Measurements from ENCODE around the gene PRKCZ.
A peak's percentile ranks its signal among the peaks of the same experiment; 100 is the strongest.

The PRKCZ gene

DNA sequence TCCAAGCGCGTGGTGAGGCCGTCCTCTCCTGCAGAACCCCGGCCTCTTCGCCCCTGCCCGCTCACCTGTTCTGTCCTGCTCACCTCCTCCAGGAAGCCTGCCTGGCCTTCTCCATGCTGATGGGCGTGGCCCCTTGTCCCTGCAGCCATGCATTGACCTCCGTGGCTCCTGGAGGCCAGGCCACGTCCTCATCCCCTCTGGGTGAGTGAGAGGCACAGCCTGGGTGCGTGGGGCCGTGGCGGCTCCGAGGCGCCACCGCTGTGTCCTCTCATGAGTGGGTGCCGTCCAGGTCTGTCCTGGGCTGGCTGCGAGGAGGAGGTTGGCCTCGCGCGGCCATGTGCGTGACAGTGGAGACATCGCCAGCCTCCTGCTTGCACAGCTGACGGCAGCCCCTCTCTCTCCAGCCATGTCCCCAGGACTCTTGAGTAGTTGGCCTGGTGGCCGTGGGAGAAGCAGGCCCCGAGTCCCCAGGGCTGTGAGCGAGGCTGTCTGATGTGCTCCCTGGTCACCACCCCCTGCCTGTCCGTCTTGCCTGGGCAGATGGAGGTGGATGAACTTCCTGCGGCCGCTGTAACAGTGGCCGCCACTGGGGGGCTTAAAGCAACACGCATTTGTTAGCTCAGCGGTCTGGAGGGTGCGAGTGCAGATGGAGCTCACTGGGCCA lies 58.1 kb downstream of the PRKCZ start:
- H3K27me3 ChIP-seq (ENCODE audit: insufficient read depth, poor library complexity, severe bottlenecking): no peaks in the 10 kb centered on the region
- DNase-seq (ENCODE audit: low read depth in 1 of 2, low spot score in 1 of 2): peak in 1 of 2 experiments; percentile 32
- no peak for TF ChIP-seq SPI1 (IDR thresholded peaks at IDR 0.05; ENCODE audit: borderline replicate concordance, low read depth)
- TF ChIP-seq, protein P1, sequence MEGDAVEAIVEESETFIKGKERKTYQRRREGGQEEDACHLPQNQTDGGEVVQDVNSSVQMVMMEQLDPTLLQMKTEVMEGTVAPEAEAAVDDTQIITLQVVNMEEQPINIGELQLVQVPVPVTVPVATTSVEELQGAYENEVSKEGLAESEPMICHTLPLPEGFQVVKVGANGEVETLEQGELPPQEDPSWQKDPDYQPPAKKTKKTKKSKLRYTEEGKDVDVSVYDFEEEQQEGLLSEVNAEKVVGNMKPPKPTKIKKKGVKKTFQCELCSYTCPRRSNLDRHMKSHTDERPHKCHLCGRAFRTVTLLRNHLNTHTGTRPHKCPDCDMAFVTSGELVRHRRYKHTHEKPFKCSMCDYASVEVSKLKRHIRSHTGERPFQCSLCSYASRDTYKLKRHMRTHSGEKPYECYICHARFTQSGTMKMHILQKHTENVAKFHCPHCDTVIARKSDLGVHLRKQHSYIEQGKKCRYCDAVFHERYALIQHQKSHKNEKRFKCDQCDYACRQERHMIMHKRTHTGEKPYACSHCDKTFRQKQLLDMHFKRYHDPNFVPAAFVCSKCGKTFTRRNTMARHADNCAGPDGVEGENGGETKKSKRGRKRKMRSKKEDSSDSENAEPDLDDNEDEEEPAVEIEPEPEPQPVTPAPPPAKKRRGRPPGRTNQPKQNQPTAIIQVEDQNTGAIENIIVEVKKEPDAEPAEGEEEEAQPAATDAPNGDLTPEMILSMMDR (IDR thresholded peaks at IDR 0.05; ENCODE audit: insufficient read depth, low read length): peak; percentile 22
- H3K27ac ChIP-seq (replicated peaks): no peak overlapping the region
- no peak overlapping the region for H3K4me3 ChIP-seq (replicated peaks; ENCODE audit: insufficient read depth, low read length)

DNA sequence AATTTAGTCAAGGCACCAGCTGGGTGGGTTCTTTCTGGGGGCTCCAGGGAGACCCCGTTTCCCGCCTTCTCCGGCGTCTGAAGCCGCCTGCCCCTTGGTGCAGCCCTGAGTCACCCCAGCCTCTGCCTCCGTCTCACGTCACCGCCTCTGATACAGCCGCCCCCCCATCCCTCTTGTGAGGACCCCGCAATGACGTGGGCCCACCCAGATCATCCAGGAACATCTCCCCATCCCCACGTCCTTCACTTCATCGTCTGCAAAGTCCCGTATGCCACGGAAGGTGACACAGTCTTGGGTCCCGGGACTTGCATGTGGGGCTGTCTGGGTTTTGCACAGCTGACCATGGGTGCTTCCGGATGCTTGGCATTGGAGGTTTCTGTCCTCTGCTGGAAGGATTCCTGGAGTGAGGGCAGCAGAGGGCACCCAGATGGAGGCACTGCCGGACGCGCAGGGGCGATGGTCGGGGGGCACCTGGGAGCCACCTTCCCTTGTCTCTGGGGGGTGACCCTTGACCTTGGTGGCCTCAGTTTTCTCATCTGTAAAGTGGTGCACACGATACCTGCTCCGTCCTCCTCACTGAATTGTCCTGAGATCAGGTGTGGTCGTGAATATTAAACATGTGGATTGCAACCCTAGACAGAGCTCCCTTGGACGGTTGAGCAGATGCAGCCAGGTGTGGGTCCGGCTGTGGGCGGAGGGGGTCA lies 58.8 kb downstream of the PRKCZ start:
- Histone ChIP-seq H3K27me3 (ENCODE audit: insufficient read depth, poor library complexity, severe bottlenecking) (no peaks in the 10 kb centered on the region), H3K27ac (replicated peaks) (no peak overlapping the region), H3K4me3 (replicated peaks; ENCODE audit: insufficient read depth, low read length) (no peak overlapping the region)
- TF ChIP-seq, protein P1 (IDR thresholded peaks at IDR 0.05; ENCODE audit: insufficient read depth, low read length): no peak
- no peak for TF ChIP-seq POLR2AphosphoS5 (IDR thresholded peaks at IDR 0.05; ENCODE audit: low read depth)
- no peak for TF ChIP-seq SPI1 (IDR thresholded peaks at IDR 0.05; ENCODE audit: borderline replicate concordance, low read depth)
- TF ChIP-seq, protein P2, sequence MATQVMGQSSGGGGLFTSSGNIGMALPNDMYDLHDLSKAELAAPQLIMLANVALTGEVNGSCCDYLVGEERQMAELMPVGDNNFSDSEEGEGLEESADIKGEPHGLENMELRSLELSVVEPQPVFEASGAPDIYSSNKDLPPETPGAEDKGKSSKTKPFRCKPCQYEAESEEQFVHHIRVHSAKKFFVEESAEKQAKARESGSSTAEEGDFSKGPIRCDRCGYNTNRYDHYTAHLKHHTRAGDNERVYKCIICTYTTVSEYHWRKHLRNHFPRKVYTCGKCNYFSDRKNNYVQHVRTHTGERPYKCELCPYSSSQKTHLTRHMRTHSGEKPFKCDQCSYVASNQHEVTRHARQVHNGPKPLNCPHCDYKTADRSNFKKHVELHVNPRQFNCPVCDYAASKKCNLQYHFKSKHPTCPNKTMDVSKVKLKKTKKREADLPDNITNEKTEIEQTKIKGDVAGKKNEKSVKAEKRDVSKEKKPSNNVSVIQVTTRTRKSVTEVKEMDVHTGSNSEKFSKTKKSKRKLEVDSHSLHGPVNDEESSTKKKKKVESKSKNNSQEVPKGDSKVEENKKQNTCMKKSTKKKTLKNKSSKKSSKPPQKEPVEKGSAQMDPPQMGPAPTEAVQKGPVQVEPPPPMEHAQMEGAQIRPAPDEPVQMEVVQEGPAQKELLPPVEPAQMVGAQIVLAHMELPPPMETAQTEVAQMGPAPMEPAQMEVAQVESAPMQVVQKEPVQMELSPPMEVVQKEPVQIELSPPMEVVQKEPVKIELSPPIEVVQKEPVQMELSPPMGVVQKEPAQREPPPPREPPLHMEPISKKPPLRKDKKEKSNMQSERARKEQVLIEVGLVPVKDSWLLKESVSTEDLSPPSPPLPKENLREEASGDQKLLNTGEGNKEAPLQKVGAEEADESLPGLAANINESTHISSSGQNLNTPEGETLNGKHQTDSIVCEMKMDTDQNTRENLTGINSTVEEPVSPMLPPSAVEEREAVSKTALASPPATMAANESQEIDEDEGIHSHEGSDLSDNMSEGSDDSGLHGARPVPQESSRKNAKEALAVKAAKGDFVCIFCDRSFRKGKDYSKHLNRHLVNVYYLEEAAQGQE (IDR thresholded peaks at IDR 0.05; ENCODE audit: insufficient replicate concordance, low read depth): no peak
- no peak for TF ChIP-seq GABPA (IDR thresholded peaks at IDR 0.05; ENCODE audit: low read depth)
- no peak for DNase-seq (ENCODE audit: low read depth in 1 of 2, low spot score in 1 of 2)

DNA sequence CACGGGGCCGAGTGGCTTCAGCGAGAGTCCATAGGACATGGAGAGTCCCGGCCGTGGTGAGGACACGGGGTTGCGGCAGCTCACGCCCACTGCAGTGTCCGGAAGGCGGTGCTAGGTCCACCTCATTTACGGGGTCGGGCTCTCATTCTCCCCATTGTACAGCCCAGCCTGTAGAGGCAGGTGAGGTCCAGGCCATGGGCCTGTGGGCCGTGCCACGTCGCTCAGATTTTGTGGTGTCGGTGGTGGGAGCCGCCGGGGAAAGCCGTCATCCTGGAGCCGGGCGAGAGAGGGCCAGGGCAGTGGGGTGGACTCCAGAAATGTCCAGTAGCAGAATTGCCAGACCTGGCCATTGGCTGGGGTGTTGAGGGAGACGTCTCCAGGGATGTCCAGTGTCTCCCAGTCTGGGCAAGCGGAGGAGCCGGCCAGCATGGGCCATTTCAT lies 59.4 kb downstream of the PRKCZ start:
- H3K4me3 ChIP-seq (replicated peaks; ENCODE audit: insufficient read depth, low read length): no peak overlapping the region
- DNase-seq (ENCODE audit: low read depth in 1 of 2, low spot score in 1 of 2): no peak
- no peak overlapping the region for H3K27ac ChIP-seq (replicated peaks)
- TF ChIP-seq, protein P1 (IDR thresholded peaks at IDR 0.05; ENCODE audit: insufficient read depth, low read length): no peak
- TF ChIP-seq POLR2AphosphoS5 (IDR thresholded peaks at IDR 0.05; ENCODE audit: low read depth) (no peak), GABPA (IDR thresholded peaks at IDR 0.05; ENCODE audit: low read depth) (no peak), SPI1 (IDR thresholded peaks at IDR 0.05; ENCODE audit: borderline replicate concordance, low read depth) (no peak)
- TF ChIP-seq, protein P2 (IDR thresholded peaks at IDR 0.05; ENCODE audit: insufficient replicate concordance, low read depth): no peak
- no peaks in the 10 kb centered on the region for H3K27me3 ChIP-seq (ENCODE audit: insufficient read depth, poor library complexity, severe bottlenecking)

All from HL-60 (cell line).